Esophagus squamous epithelium (tissue), 5 donors: ENCODE measurements around the gene PCYT1A. TPM values are rescaled to one million over a fixed set of nuclear protein-coding genes. Genes with fewer than 3 reads are reported as not detected.
A peak's percentile ranks its signal among the peaks of the same experiment; 100 is the strongest.

Experiments used
- DNase-seq: peaks from one replicate; lab custom pipeline; 2025; lab: John Stamatoyannopoulos, UW
- H3K27ac ChIP-seq, 4 donors: fragments of 200-600 bp; sonication (generic); one replicate each; pipeline ENCODE4 v1.5.1; 2016 to 2019; ENCODE audit warnings: mild to moderate bottlenecking in 1 of 4
- H3K27me3 ChIP-seq, 4 donors: fragments of 200-600 bp; sonication (generic); 1 replicate in 3 of 4; 2 replicates in 1 of 4; pipeline versions ENCODE4 v1.5.1 to v1.6.0; 2017 to 2021; ENCODE audit warnings: antibody characterized with exemption in 1 of 4
- H3K36me3 ChIP-seq, 3 donors: fragments of 200-600 bp; sonication (generic); one replicate each; pipeline ENCODE4 v1.5.1; 2016 to 2019
- H3K4me1 ChIP-seq, 3 donors: fragments of 200-600 bp; sonication (generic); one replicate each; pipeline ENCODE4 v1.5.1; 2017 to 2019
- H3K4me3 ChIP-seq, 4 donors: fragments of 200-600 bp; sonication (generic); 1 replicate in 3 of 4; 2 replicates in 1 of 4; pipeline ENCODE4 v1.5.1; 2016 to 2019; ENCODE audit warnings: mild to moderate bottlenecking in 2 of 4, moderate library complexity in 1 of 4
- H3K9me3 ChIP-seq, 3 donors: fragments of 200-600 bp; sonication (generic); one replicate each; pipeline ENCODE4 v1.5.1; 2016 to 2019
- POLR2A ChIP-seq, 4 donors: fragments of 450-650 bp; IDR thresholded peaks; one replicate each; pipeline ENCODE4 v1.6.1; 2017; ENCODE audit warnings: antibody characterized with exemption in 4 of 4, mild to moderate bottlenecking in 4 of 4, moderate library complexity in 3 of 4
- WGBS, 2 donors: methylation state at CpG; one replicate each; pipeline ENCODE4 v1.1.5; 2018; 5-methylcytosine and 5-hydroxymethylcytosine counted together
- intact Hi-C: fragments of 100-400 bp; cut with DNase I; formaldehyde crosslinking; loops from one replicate; pipeline ENCODE4 v1.15.0; 2022
- total RNA-seq, 4 donors: library from RNA; depleted of rRNA; stranded (reverse); fragments of >200 nt; gene quantifications; one replicate each; pipeline ENCODE4 v1.1.0, GENCODE V29; 2016
- TF ChIP-seq, protein P1 (sequence below), 6 experiments: fragments of 450-650 bp in 4 of 6; fragments of 200-600 bp in 2 of 6; sonication (generic) in 2 of 6; IDR thresholded peaks; one replicate each; pipeline ENCODE4 v1.5.1; 2016 to 2019; ENCODE audit warnings: antibody characterized with exemption in 6 of 6, mild to moderate bottlenecking in 4 of 6, moderate library complexity in 4 of 6
- donor health status: DM: yes; HTN: yes; CAD: no.

Gene PCYT1A
- total RNA-seq, 4 donors from 2014 or later, result 62.9 to 104 (median 91.7) TPM

DNA sequence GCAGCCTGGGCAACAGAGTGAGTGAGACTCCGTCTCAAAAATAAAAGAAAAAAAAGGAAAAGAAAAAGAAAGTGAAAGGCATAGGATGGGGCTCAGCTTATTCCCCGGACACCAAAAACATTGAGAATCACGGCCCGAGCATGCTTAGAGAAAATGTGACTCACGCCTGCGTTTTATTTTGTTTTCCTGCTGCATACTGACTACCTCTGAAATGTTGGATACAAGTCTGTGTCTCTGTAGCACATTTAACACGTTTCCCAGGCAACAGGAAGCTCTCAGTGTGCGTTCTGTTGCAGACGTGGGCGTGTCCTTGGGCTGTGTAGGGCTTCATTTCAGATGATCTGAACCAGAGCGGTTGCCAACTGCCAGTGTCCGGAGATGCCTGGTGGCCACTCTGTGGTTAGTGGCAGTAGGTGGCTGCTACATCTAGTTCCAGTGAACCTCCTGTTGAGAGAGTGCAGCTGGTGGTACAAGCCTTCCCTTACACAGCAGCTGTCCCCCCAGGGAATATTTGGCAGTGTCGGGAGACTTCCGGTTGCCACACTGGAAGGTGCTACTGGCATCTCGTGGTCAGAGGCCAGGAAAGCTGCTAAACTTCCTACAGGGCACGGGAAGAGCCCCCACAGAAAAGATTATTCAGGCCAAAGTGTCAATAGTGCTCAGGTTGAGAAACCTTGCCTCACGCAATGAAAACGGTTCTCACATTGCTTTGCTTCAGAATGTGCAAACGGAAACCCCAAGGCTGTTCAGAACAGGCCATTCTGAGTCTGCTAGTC, 68.1 kb downstream of the PCYT1A start:
- Histone ChIP-seq H3K27me3 (peaks cover 0 to 26% (median 0%) of the 10 kb centered on the region in 4 donors), H3K27ac (peak overlapping the region in 3 of 4 donors; percentile 5 to 25 (median 22)), H3K36me3 (no peaks in the 10 kb centered on the region), H3K4me1 (peaks cover 10 to 38% (median 22%) of the 10 kb centered on the region in 3 donors), H3K4me3 (peak overlapping the region in 3 of 4 donors; percentile 20 to 50 (median 29)), H3K9me3 (no peaks in the 10 kb centered on the region)
- intact Hi-C loops, result no loop called here
- no peak for DNase-seq
- 8 to 9% methylated on average over 10 to 19 of the region's 19 CpGs for WGBS, 2 donors
- TF ChIP-seq POLR2A (IDR thresholded peaks at IDR 0.05), result no peak
- TF ChIP-seq, protein P1, sequence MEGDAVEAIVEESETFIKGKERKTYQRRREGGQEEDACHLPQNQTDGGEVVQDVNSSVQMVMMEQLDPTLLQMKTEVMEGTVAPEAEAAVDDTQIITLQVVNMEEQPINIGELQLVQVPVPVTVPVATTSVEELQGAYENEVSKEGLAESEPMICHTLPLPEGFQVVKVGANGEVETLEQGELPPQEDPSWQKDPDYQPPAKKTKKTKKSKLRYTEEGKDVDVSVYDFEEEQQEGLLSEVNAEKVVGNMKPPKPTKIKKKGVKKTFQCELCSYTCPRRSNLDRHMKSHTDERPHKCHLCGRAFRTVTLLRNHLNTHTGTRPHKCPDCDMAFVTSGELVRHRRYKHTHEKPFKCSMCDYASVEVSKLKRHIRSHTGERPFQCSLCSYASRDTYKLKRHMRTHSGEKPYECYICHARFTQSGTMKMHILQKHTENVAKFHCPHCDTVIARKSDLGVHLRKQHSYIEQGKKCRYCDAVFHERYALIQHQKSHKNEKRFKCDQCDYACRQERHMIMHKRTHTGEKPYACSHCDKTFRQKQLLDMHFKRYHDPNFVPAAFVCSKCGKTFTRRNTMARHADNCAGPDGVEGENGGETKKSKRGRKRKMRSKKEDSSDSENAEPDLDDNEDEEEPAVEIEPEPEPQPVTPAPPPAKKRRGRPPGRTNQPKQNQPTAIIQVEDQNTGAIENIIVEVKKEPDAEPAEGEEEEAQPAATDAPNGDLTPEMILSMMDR (IDR thresholded peaks at IDR 0.05), result no peak

DNA sequence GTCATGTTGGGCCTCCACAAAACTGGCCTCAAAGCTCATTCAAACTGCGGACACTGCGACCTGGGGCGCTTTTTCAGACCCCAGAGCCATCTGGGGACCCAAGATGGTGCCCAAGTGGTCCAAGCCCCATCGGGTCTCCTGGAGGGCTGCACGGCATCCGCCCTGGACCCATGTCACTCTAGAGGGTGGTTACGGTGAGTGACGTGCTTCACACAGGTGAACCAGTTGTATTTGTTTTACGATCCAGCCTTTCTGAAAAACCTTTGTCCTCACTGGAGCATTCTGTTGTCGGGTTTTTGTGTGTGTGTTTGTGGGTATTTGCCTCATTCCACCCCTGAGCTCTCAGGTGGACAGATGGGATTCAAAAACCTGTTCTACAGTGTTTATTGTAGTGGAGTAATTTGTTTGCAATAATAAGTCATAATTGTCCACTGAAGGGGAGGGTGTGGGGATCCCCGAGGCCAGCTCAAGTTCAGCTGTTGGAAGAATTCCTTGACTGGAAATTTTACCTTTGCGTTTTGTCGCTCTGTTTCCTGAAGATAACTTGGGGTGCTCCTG, 69.3 kb downstream of the PCYT1A start:
- 85 to 91% methylated on average over 10 to 12 of the region's 13 CpGs for WGBS, 2 donors
- H3K4me3 ChIP-seq, result no peak overlapping the region
- TF ChIP-seq, protein P1 (IDR thresholded peaks at IDR 0.05), result no peak
- TF ChIP-seq POLR2A (IDR thresholded peaks at IDR 0.05), result no peak
- peaks cover 0 to 26% (median 0%) of the 10 kb centered on the region in 4 donors for H3K27me3 ChIP-seq
- H3K27ac ChIP-seq, result no peak overlapping the region
- DNase-seq, result no peak
- H3K9me3 ChIP-seq, result no peaks in the 10 kb centered on the region
- peaks cover 10 to 38% (median 22%) of the 10 kb centered on the region in 3 donors for H3K4me1 ChIP-seq
- H3K36me3 ChIP-seq, result no peaks in the 10 kb centered on the region
- intact Hi-C loops, result no loop called here

DNA sequence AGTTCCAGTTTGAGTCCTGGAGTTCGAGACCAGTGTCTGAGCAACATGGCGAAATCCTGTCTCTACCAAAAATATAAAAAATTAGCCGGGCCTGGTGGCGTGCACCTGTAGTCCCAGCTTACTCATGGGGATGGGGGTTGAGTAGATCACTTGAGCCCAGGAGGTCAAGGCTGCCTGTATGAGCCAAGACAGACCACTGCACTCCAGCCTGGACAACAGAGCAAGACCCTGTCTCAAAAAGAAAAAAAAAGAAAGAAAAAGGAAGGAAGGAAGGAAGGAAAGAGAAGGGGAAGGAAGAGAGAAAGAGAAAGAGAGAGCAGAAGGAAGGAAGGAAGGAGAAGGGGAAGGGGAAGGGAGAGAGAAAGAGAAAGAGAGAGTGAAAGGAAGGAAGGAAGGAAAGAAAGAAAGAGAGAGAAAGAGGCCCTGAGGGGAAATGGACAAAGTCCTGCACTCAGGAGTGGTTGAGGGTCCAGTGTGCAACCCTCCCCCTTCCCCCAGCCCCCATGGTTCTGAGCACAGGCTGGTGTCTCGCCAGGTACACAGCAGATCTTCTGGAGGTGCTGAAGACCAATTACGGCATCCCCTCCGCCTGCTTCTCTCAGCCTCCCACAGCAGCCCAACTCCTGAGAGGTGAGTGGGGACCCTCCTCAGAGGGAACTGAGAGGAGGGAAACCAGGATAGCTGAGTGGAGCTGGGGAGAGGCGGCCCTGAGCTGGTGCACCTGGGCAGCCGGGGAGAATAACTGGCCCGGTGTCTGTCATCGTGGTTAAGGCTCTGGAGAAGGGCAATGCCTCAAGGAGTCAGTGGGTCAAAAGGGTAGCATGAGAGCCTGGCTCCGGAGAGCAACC, 70.0 kb downstream of the PCYT1A start:
- H3K4me1 ChIP-seq, result peaks cover 10 to 38% (median 22%) of the 10 kb centered on the region in 3 donors
- no peak overlapping the region for H3K27ac ChIP-seq
- no peak for TF ChIP-seq POLR2A (IDR thresholded peaks at IDR 0.05)
- TF ChIP-seq, protein P1 (IDR thresholded peaks at IDR 0.05), result no peak
- intact Hi-C loops, result no loop called here
- no peak for DNase-seq
- H3K27me3 ChIP-seq, result peaks cover 0 to 26% (median 0%) of the 10 kb centered on the region in 4 donors
- no peak overlapping the region for H3K4me3 ChIP-seq
- 92 to 97% methylated on average over 7 to 11 of the region's 12 CpGs for WGBS, 2 donors
- no peaks in the 10 kb centered on the region for H3K36me3 ChIP-seq
- no peaks in the 10 kb centered on the region for H3K9me3 ChIP-seq

DNA sequence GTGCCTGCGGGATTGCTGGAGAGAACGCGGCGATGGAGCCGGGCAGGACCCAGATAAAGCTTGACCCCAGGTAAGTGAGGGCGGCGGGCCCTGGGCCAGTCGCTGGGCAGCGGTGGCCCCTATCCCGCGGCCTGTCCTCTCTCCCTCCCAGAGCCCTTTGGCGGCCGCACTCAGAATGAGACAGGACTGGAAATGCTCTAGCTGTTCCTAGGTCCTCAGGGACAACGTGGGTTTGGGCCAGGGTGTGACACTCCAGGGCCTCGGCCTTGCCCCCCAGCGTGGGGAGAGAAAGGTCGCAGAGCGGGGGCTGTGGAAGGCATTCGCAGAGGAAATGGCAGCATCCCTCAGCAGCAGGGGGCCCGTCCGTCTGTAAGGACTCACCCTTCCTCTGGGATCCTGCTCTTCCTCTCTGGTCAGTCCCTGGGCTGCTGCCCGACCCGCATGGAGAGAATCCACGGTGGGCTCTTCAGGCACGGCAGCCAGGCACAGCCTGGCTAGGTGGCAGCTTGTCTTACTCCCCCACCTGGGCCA, 70.8 kb downstream of the PCYT1A start:
- no CpG with 5 or more reads among the region's 25 CpGs for WGBS, 2 donors
- H3K4me3 ChIP-seq, result peak overlapping the region in 3 of 4 donors; percentile 10 to 46 (median 13)
- intact Hi-C loops, result no loop called here
- H3K27me3 ChIP-seq, result peaks cover 0 to 26% (median 0%) of the 10 kb centered on the region in 4 donors
- TF ChIP-seq POLR2A (IDR thresholded peaks at IDR 0.05), result no peak
- TF ChIP-seq, protein P1 (IDR thresholded peaks at IDR 0.05), result no peak
- H3K4me1 ChIP-seq, result peaks cover 10 to 38% (median 22%) of the 10 kb centered on the region in 3 donors
- no peaks in the 10 kb centered on the region for H3K9me3 ChIP-seq
- DNase-seq, result no peak
- H3K36me3 ChIP-seq, result no peaks in the 10 kb centered on the region
- H3K27ac ChIP-seq, result no peak overlapping the region
